Immature natural killer cell (primary cell): ENCODE measurements around the gene UBTF. TPM values are rescaled to one million over a fixed set of nuclear protein-coding genes. Genes with fewer than 3 reads are reported as not detected.

ENCODE experiments used
- DNase-seq, 3 donors: peaks; one replicate each; pipeline ENCODE4 v3.0.0; 2022; ENCODE audit warnings: mixed read lengths in 1 of 3
- H3K27ac Mint-ChIP-seq, 6 donors: one replicate each; pipeline ENCODE4 v1.8.0; 2020; ENCODE audit warnings: mixed read lengths in 6 of 6, mild to moderate bottlenecking in 5 of 6, inconsistent platforms in 4 of 6, moderate library complexity in 3 of 6
- H3K27me3 Mint-ChIP-seq, 3 donors: one replicate each; pipeline ENCODE4 v1.8.0; 2020 to 2021; ENCODE audit warnings: low read depth in 3 of 3, mild to moderate bottlenecking in 3 of 3, mixed read lengths in 3 of 3, moderate library complexity in 3 of 3, inconsistent platforms in 1 of 3
- H3K36me3 Mint-ChIP-seq, 3 donors: one replicate each; pipeline ENCODE4 v1.8.0; 2020; ENCODE audit warnings: mixed read lengths in 3 of 3, inconsistent platforms in 2 of 3, mild to moderate bottlenecking in 2 of 3
- H3K4me1 Mint-ChIP-seq, 2 donors: one replicate each; pipeline ENCODE4 v1.8.0; 2020; ENCODE audit warnings: inconsistent platforms in 2 of 2, mild to moderate bottlenecking in 2 of 2, mixed read lengths in 2 of 2, moderate library complexity in 1 of 2
- H3K4me3 Mint-ChIP-seq, 5 donors: one replicate each; pipeline ENCODE4 v1.8.0; 2020; ENCODE audit warnings: mild to moderate bottlenecking in 5 of 5, mixed read lengths in 5 of 5, inconsistent platforms in 3 of 5, moderate library complexity in 3 of 5
- H3K9me3 Mint-ChIP-seq, 6 donors: one replicate each; pipeline ENCODE4 v1.8.0; 2020; ENCODE audit warnings: mild to moderate bottlenecking in 6 of 6, mixed read lengths in 6 of 6, inconsistent platforms in 4 of 6, moderate library complexity in 3 of 6
- polyA plus RNA-seq, 3 donors: library from polyadenylated mRNA; unstranded; fragments of 300-500 nt; fragmentation: Illumina TruSeq; gene quantifications; one replicate each; pipeline ENCODE4 v1.2.3, GENCODE V29; 2021

The UBTF gene
- polyA plus RNA-seq, 3 donors from 2014 or later: 7.2 to 68.8 (median 21.6) TPM

DNA sequence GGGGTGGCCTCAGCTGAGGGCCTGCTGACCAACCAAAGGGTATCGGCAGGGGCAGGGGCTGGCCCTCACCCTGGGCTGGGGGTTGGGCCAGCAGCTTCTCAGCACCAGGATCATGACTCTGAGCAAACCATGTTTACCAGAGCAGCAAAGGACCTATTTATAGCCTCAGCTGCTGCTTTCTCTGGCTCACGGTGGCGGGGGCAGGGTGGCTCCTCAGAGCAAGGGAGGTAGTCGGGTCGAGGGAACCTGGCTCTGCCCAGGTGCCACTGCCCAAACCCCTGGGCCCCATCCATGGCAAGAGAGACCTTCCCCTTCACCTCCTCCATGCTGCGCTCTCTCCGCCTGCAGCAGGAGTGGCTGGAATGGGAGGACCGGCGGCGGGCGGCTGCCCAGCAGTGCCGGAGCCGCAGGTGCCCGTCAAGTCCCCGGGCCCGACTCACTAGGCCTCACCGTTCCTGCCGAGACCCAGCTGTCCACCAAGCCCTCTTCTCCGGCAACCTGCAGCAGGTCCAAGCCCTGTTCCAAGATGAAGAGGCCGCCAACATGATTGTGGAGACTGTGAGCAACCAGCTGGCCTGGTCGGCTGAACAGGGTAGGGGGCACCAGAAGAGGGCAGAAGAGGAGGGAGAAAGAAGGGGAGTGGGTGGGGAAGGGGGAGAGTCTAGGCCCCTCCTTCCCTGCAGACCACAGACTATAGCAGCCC lies 48.8 kb downstream of the UBTF start, which contains the start of gene ASB16:
Gene ASB16, plus strand, starts transcription at position 206 of the 703 bp plus-strand sequence. Its CDS starts 86 bp downstream, at position 292.
- H3K27ac Mint-ChIP-seq: peak within 1 kb of the TSS in 2 of 6 donors; percentile 35 to 51
- peaks cover 3 to 10% of the 10 kb centered on the region in 2 donors for H3K4me1 Mint-ChIP-seq
- H3K36me3 Mint-ChIP-seq: peaks cover 0 to 2% (median 0%) of the 10 kb centered on the region in 3 donors
- H3K9me3 Mint-ChIP-seq: no peaks in the 10 kb centered on the region
- H3K4me3 Mint-ChIP-seq: no peak within 1 kb of the TSS
- peaks cover 2 to 4% (median 2%) of the 10 kb centered on the region in 3 donors for H3K27me3 Mint-ChIP-seq
- DNase-seq: no peak

DNA sequence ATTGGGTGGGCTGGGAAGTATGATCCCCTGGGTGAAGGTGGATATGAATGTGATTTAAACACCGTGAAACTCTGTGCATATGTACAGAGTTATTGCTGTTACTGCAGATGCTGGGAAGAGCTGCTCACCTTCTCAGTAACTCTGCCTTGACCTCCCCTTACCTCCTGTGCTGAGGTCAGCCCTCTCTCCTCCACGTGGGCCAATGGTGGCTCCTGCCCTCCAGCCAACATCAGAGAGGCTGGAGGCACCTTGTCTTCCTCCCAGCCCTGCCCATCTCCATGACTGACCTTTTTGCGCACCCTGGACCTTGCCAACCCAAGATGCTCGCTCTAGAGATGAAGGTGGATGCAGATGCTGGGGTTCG lies 49.4 kb downstream of the UBTF start:
- H3K36me3 Mint-ChIP-seq: no peaks in the 10 kb centered on the region
- peaks cover 2 to 4% (median 2%) of the 10 kb centered on the region in 3 donors for H3K27me3 Mint-ChIP-seq
- no peaks in the 10 kb centered on the region for H3K9me3 Mint-ChIP-seq
- DNase-seq: no peak
- H3K27ac Mint-ChIP-seq: peak overlapping the region in 2 of 6 donors; percentile 35 to 51
- H3K4me3 Mint-ChIP-seq: no peak overlapping the region
- peaks cover 3 to 10% of the 10 kb centered on the region in 2 donors for H3K4me1 Mint-ChIP-seq

DNA sequence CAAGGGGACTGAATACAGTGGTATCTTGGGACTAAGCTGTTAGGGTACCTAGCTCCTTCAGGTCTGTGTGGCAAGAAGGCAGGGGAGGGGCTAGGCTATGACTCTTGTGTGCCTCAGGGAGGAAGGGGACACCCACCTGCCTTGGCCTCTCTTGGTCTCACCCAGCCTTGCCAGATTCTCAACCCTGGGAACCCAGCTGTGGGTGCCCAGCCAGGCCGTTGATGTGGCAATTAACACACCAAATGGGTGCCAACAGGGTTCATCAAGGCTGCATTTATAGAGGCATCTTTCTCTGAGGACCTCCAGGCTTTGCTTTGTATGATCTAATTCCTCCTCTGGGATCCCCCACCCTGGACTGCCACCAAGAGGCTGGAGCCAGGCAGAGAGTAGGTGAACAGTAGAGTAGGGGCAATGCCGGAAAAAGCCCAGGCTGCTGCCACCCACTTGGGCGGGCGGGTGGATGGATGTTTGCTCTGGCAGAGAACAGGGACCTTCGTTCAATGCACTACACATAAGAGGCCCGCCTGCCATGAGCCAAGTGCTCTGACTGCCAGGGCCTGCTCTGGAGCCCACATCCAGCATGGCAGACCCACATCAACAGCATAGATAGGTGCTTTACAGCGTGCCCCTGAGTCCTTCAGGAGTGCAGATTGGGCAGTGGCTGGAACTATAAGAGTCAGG lies 52.2 kb downstream of the UBTF start:
- H3K9me3 Mint-ChIP-seq: no peaks in the 10 kb centered on the region
- H3K4me3 Mint-ChIP-seq: no peak overlapping the region
- H3K27me3 Mint-ChIP-seq: peaks cover 2 to 4% (median 2%) of the 10 kb centered on the region in 3 donors
- peaks cover 3 to 10% of the 10 kb centered on the region in 2 donors for H3K4me1 Mint-ChIP-seq
- DNase-seq: no peak
- no peak overlapping the region for H3K27ac Mint-ChIP-seq
- H3K36me3 Mint-ChIP-seq: no peaks in the 10 kb centered on the region

GRCh38 chr17:44164476-44164875 lies 55.0 kb downstream of the UBTF start:
- H3K27ac Mint-ChIP-seq: no peak overlapping the region
- H3K36me3 Mint-ChIP-seq: no peaks in the 10 kb centered on the region
- H3K27me3 Mint-ChIP-seq: peaks cover 0 to 4% (median 2%) of the 10 kb centered on the region in 3 donors
- no peak for DNase-seq
- no peaks in the 10 kb centered on the region for H3K9me3 Mint-ChIP-seq
- H3K4me1 Mint-ChIP-seq: peaks cover 3 to 10% of the 10 kb centered on the region in 2 donors
- H3K4me3 Mint-ChIP-seq: no peak overlapping the region

- Mint-ChIP-seq H3K36me3 (no peaks in the 10 kb centered on the region), H3K4me3 (no peak overlapping the region), H3K27ac (no peak overlapping the region), H3K9me3 (no peaks in the 10 kb centered on the region), H3K27me3 (no peaks in the 10 kb centered on the region), H3K4me1 (no peaks in the 10 kb centered on the region)
- DNase-seq: no peak
Observed at GRCh38 chr17:44159519-44160210, 59.8 kb downstream of the UBTF start.

GRCh38 chr17:44155488-44155887 lies 64.0 kb downstream of the UBTF start:
- no peak for DNase-seq
- Mint-ChIP-seq H3K9me3 (no peaks in the 10 kb centered on the region), H3K27me3 (peaks cover 0 to 2% (median 0%) of the 10 kb centered on the region in 3 donors), H3K36me3 (no peaks in the 10 kb centered on the region), H3K4me1 (no peaks in the 10 kb centered on the region), H3K27ac (peak overlapping the region in 1 of 6 donors; percentile 30), H3K4me3 (no peak overlapping the region)

Other genes with a start within 250 kb of the UBTF start
- 1 to 10 TPM in 2 of 3 donors, under 1 TPM in 1; 0.75 to 1.9 (median 1.2) TPM for gene NAGS, start 215.1 kb downstream of the UBTF start, polyA plus RNA-seq
- 10 to 100 TPM; 31.6 to 40.3 (median 38.3) TPM for gene TMEM101, start 204.7 kb downstream of the UBTF start, polyA plus RNA-seq
- 10 to 100 TPM; 56.5 to 82.6 (median 77.9) TPM for gene LSM12, start 153.0 kb downstream of the UBTF start, polyA plus RNA-seq
- gene G6PC3, start 148.9 kb downstream of the UBTF start, polyA plus RNA-seq: 10 to 100 TPM; 30.9 to 41.6 (median 31.5) TPM
- gene HDAC5, start 96.0 kb downstream of the UBTF start, polyA plus RNA-seq: 10 to 100 TPM; 12.0 to 28.7 (median 20.3) TPM
- 1 to 10 TPM in 1 of 3 donors, under 1 TPM in 1, not detected in 1; 0.22 to 1.0 TPM for gene HROB, start 77.7 kb downstream of the UBTF start, polyA plus RNA-seq
- under 1 TPM in 1 of 3 donors, not detected in 2; 0.27 TPM for gene ASB16, start 49.0 kb downstream of the UBTF start, polyA plus RNA-seq
- gene TMUB2, start 32.7 kb downstream of the UBTF start, polyA plus RNA-seq: 10 to 100 TPM; 20.2 to 32.8 (median 26.5) TPM
- 10 to 100 TPM in 1 of 3 donors, 1 to 10 TPM in 2; 5.1 to 11.9 (median 6.8) TPM for gene ATXN7L3, start 19.8 kb downstream of the UBTF start, polyA plus RNA-seq
- gene SLC4A1, start 48.5 kb upstream of the UBTF start, polyA plus RNA-seq: under 1 TPM in 1 of 3 donors, not detected in 2; 0.23 TPM
- gene RUNDC3A, start 88.9 kb upstream of the UBTF start, polyA plus RNA-seq: not detected
- 100 to 1,000 TPM; 125 to 158 (median 127) TPM for gene SLC25A39, start 105.1 kb upstream of the UBTF start, polyA plus RNA-seq
- gene GRN, start 125.6 kb upstream of the UBTF start, polyA plus RNA-seq: 100 to 1,000 TPM in 1 of 3 donors, 10 to 100 TPM in 2; 50.9 to 103 (median 73.3) TPM
- gene FAM171A2, start 144.2 kb upstream of the UBTF start, polyA plus RNA-seq: under 1 TPM in 1 of 3 donors, not detected in 2; 0.07 TPM
- 1 to 10 TPM; 1.9 to 9.3 (median 2.8) TPM for gene ITGA2B, start 170.0 kb upstream of the UBTF start, polyA plus RNA-seq